ENCODE measurements around the gene PER2.
"Not testable (repeated sequence)": the region's sequence is repeated elsewhere in the genome, so short reads cannot be mapped to it uniquely, and the experiment has no call there.

Gene PER2

GRCh38 chr2:238285653-238286082 is 2.7 kb downstream of the PER2 start:
- DNase-seq, result peak; percentile 82

- no peak for DNase-seq
Measured at GRCh38 chr2:238284802-238285515, 3.5 kb downstream of the PER2 start.

GRCh38 chr2:238282861-238283738 is 5.3 kb downstream of the PER2 start:
- no peak for DNase-seq

- no peak for DNase-seq
Measured at GRCh38 chr2:238281826-238282480, 6.5 kb downstream of the PER2 start.

- DNase-seq, result no peak
Measured at GRCh38 chr2:238280083-238280825, 8.2 kb downstream of the PER2 start.

- DNase-seq, result no peak
Measured at GRCh38 chr2:238279324-238279682, 9.1 kb downstream of the PER2 start.

GRCh38 chr2:238278626-238279323 is 9.6 kb downstream of the PER2 start:
- no peak for DNase-seq

- DNase-seq, result no peak
Measured at GRCh38 chr2:238277695-238278094, 10.7 kb downstream of the PER2 start.

GRCh38 chr2:238274152-238274865 is 14.1 kb downstream of the PER2 start:
- DNase-seq, result no peak

GRCh38 chr2:238273433-238273832 is 15.0 kb downstream of the PER2 start:
- DNase-seq, result not testable (repeated sequence)

- DNase-seq, result no peak
Measured at GRCh38 chr2:238272156-238272555, 16.3 kb downstream of the PER2 start.

GRCh38 chr2:238271686-238272085 is 16.7 kb downstream of the PER2 start:
- DNase-seq, result not testable (repeated sequence)

- no peak for DNase-seq
Measured at GRCh38 chr2:238271061-238271554, 17.3 kb downstream of the PER2 start.

- no peak for DNase-seq
Measured at GRCh38 chr2:238270606-238271005, 17.8 kb downstream of the PER2 start.

- no peak for DNase-seq
Measured at GRCh38 chr2:238269741-238270140, 18.7 kb downstream of the PER2 start.

GRCh38 chr2:238267884-238268680 is 20.3 kb downstream of the PER2 start:
- DNase-seq, result no peak

- DNase-seq, result no peak
Measured at GRCh38 chr2:238267341-238267710, 21.1 kb downstream of the PER2 start.

GRCh38 chr2:238265605-238266004 is 22.8 kb downstream of the PER2 start:
- DNase-seq, result no peak

- DNase-seq, result no peak
Measured at GRCh38 chr2:238264072-238264460, 24.3 kb downstream of the PER2 start.

All from right forelimb (tissue), 1 donor.